HCT116 (cell line): ENCODE data around the gene TLR5. TPM values are rescaled to one million over a fixed set of nuclear protein-coding genes. Genes with fewer than 3 reads are reported as not detected.
A peak's percentile ranks its signal among the peaks of the same experiment; 100 is the strongest.

Experiments used
- ATAC-seq: fragments of 200-7000 bp; cut with Tn5 transposase; 2 replicates; pipeline ENCODE4 v1.9.1; 2020; ENCODE audit warnings: mild to moderate bottlenecking, moderate library complexity
- BruUV-seq: library from RNA; stranded (reverse); fragments of 400-500 nt; replicated peaks from 2 replicates; lab custom pipeline; 2021; lab: Mats Ljungman, UMichigan
- CTCF ChIA-PET: fragments of 300-600 bp; sonication (Branson Sonifier 250); formaldehyde crosslinking; loops from one replicate; lab custom pipeline; 2021; ENCODE audit warnings: antibody characterized with exemption; lab: Charles Lee
- POLR2A ChIA-PET: fragments of 300-600, 350-600 bp; sonication (Branson Sonifier 250); formaldehyde crosslinking; loops from one replicate; lab custom pipeline; 2021; ENCODE audit warnings: antibody characterized with exemption; lab: Charles Lee
- RAD21 ChIA-PET, 2 experiments: fragments of 300-600 bp; sonication (Branson Sonifier 250); formaldehyde crosslinking; loops; one replicate each; lab custom pipeline; 2023; ENCODE audit warnings: low total read pairs in 2 of 2; ENCODE audit not compliant: uncharacterized antibody in 2 of 2, unreplicated experiment in 2 of 2, low non-redundant PET in 1 of 2; lab: Charles Lee
- DNase-seq: peaks from one replicate; pipeline ENCODE4 v3.0.0-alpha.2; 2010; ENCODE audit warnings: low read depth, low spot score
- H2AFZ ChIP-seq: fragments of 200-600 bp; shearing (Covaris generic), sonication (generic); 2 replicates; pipeline ENCODE4 v1.6.1; 2017; ENCODE audit warnings: low read depth, mixed run types, mixed read lengths, antibody characterized with exemption, low read length; ENCODE audit not compliant: poor library complexity, severe bottlenecking
- H3K27ac ChIP-seq: 2 replicates; pipeline ENCODE4 v1.5.1; 2012; ENCODE audit warnings: low read depth, low read length
- H3K27me3 ChIP-seq: fragments of 200-600 bp; sonication (generic); 2 replicates; pipeline ENCODE4 v1.6.1; 2016; ENCODE audit warnings: mixed run types, low read length, mixed read lengths; ENCODE audit not compliant: insufficient read depth
- H3K36me3 ChIP-seq, 2 experiments: fragments of 200-500 bp in 1 of 2; fragments of 200-600 bp in 1 of 2; sonication (Bioruptor generic) in 1 of 2; sonication (generic) in 1 of 2; 2 replicates each; pipeline versions ENCODE4 v1.5.1 to v1.6.1; 2014 to 2016; ENCODE audit warnings: low read length in 2 of 2, inconsistent platforms in 1 of 2, mixed read lengths in 1 of 2, mixed run types in 1 of 2; ENCODE audit not compliant: insufficient read depth in 2 of 2, control insufficient read depth in 1 of 2
- H3K4me1 ChIP-seq, 2 experiments: fragments of 200-600 bp in 1 of 2; sonication (generic) in 1 of 2; 2 replicates each; pipeline versions ENCODE4 v1.5.1 to v1.6.1; 2012 to 2017; ENCODE audit warnings: low read length in 2 of 2, inconsistent platforms in 1 of 2, mild to moderate bottlenecking in 1 of 2, mixed read lengths in 1 of 2, mixed run types in 1 of 2, moderate library complexity in 1 of 2; ENCODE audit not compliant: insufficient read depth in 2 of 2, control insufficient read depth in 1 of 2
- H3K4me2 ChIP-seq: fragments of 200-600 bp; sonication (generic); 2 replicates; pipeline ENCODE4 v1.6.1; 2017; ENCODE audit warnings: mixed run types, low read length, mixed read lengths
- H3K4me3 ChIP-seq, 2 experiments: fragments of 200-600 bp in 1 of 2; sonication (generic) in 1 of 2; replicated peaks in 1 of 2; 2 replicates each; pipeline ENCODE4 v1.5.1; 2011 to 2016; ENCODE audit warnings: low read length in 2 of 2, control low read depth in 1 of 2, low read depth in 1 of 2, mild to moderate bottlenecking in 1 of 2, mixed read lengths in 1 of 2, mixed run types in 1 of 2
- H3K79me2 ChIP-seq: fragments of 200-600 bp; sonication (generic); 2 replicates; pipeline ENCODE4 v1.6.1; 2017; ENCODE audit warnings: mild to moderate bottlenecking, mixed run types, low read length, moderate library complexity, mixed read lengths; ENCODE audit not compliant: insufficient read depth
- H3K9ac ChIP-seq: fragments of 200-600 bp; sonication (generic); 2 replicates; pipeline ENCODE4 v1.6.1; 2016; ENCODE audit warnings: low read length, mixed read lengths
- H3K9me2 ChIP-seq: fragments of 200-600 bp; sonication (generic), shearing (Covaris generic); 2 replicates; pipeline ENCODE4 v1.6.1; 2017; ENCODE audit warnings: mixed run types, mild to moderate bottlenecking, moderate library complexity; ENCODE audit not compliant: insufficient read depth
- H3K9me3 ChIP-seq, 2 experiments: fragments of 200-500 bp in 1 of 2; fragments of 200-600 bp in 1 of 2; sonication (Bioruptor generic) in 1 of 2; sonication (generic) in 1 of 2; 2 replicates each; pipeline ENCODE4 v1.6.1; 2014 to 2017; ENCODE audit warnings: low read length in 2 of 2, mixed read lengths in 2 of 2, inconsistent platforms in 1 of 2, low read depth in 1 of 2, mild to moderate bottlenecking in 1 of 2, mixed run types in 1 of 2, moderate library complexity in 1 of 2; ENCODE audit not compliant: control insufficient read depth in 1 of 2, insufficient read depth in 1 of 2
- H4K20me1 ChIP-seq: fragments of 200-600 bp; sonication (generic), shearing (Covaris generic); 2 replicates; pipeline ENCODE4 v1.6.1; 2017; ENCODE audit warnings: mixed run types, mild to moderate bottlenecking, moderate library complexity; ENCODE audit not compliant: insufficient read depth
- CBX3 ChIP-seq: IDR thresholded peaks from 2 replicates; pipeline ENCODE4 v1.6.1; 2012; ENCODE audit warnings: low read depth
- CEBPB ChIP-seq: IDR thresholded peaks from 2 replicates; pipeline ENCODE4 v1.6.1; 2012; ENCODE audit warnings: low read depth
- EGR1 ChIP-seq: IDR thresholded peaks from 2 replicates; pipeline ENCODE4 v1.6.1; 2012; ENCODE audit warnings: low read depth
- ELF1 ChIP-seq: IDR thresholded peaks from 2 replicates; pipeline ENCODE4 v1.6.1; 2012; ENCODE audit warnings: low read depth, borderline replicate concordance
- EZH2 ChIP-seq: fragments of 200-600 bp; sonication (generic); IDR thresholded peaks from 2 replicates; pipeline ENCODE4 v1.6.1; 2017; ENCODE audit warnings: antibody characterized with exemption, mixed run types
- FOSL1 ChIP-seq: IDR thresholded peaks from 2 replicates; pipeline ENCODE4 v1.6.1; 2012; ENCODE audit warnings: low read depth
- JUND ChIP-seq: IDR thresholded peaks from 2 replicates; pipeline ENCODE4 v1.6.1; 2012
- POLR2A ChIP-seq: IDR thresholded peaks from 2 replicates; pipeline ENCODE4 v1.7.0; 2011; ENCODE audit warnings: borderline replicate concordance; ENCODE audit not compliant: insufficient read depth, insufficient read length; ENCODE audit errors: extremely low read depth
- POLR2AphosphoS5 ChIP-seq: IDR thresholded peaks from 2 replicates; pipeline ENCODE4 v1.6.1; 2011; ENCODE audit warnings: mild to moderate bottlenecking, low read depth, low read length, moderate library complexity
- SIN3A ChIP-seq: IDR thresholded peaks from 2 replicates; pipeline ENCODE4 v1.6.1; 2012; ENCODE audit warnings: low read depth
- SP1 ChIP-seq: IDR thresholded peaks from 2 replicates; pipeline ENCODE4 v1.6.1; 2012; ENCODE audit warnings: low read depth
- SRF ChIP-seq: IDR thresholded peaks from 2 replicates; pipeline ENCODE4 v1.6.1; 2012; ENCODE audit warnings: low read depth
- YY1 ChIP-seq: IDR thresholded peaks from 2 replicates; pipeline ENCODE4 v1.6.1; 2011; ENCODE audit warnings: low read length, low read depth, moderate library complexity, mild to moderate bottlenecking; ENCODE audit not compliant: insufficient replicate concordance; ENCODE audit errors: extremely low read depth
- ZFX ChIP-seq: fragments of 450-650 bp; IDR thresholded peaks from 2 replicates; pipeline ENCODE4 v1.6.1; 2017
- intact Hi-C: fragments of 100-400 bp; cut with micrococcal nuclease; formaldehyde crosslinking; loops from 2 replicates; pipeline ENCODE4 v1.10.0; 2022
- total RNA-seq: library from RNA; stranded (reverse); gene quantifications from one replicate; pipeline ENCODE4 v1.2.1, GENCODE V29; 2021; ENCODE audit not compliant: unreplicated experiment
- TF ChIP-seq, protein P1 (sequence below), 3 experiments: fragments of 200-600 bp in 1 of 3; sonication (generic) in 1 of 3; IDR thresholded peaks in 2 of 3; conservative IDR thresholded peaks in 1 of 3; 2 replicates each; pipeline ENCODE4 v1.5.1; 2012 to 2017; ENCODE audit warnings: low read depth in 2 of 3, low read length in 2 of 3, antibody characterized with exemption in 1 of 3, borderline replicate concordance in 1 of 3, control low read depth in 1 of 3, mild to moderate bottlenecking in 1 of 3, mixed read lengths in 1 of 3, mixed run types in 1 of 3, moderate library complexity in 1 of 3; ENCODE audit not compliant: insufficient read depth in 1 of 3
- TF ChIP-seq, protein P2 (sequence below): IDR thresholded peaks from 2 replicates; pipeline ENCODE4 v1.6.1; 2012; ENCODE audit warnings: low read depth
- TF ChIP-seq, protein P3 (sequence below): IDR thresholded peaks from 2 replicates; pipeline ENCODE4 v1.6.1; 2012
- TF ChIP-seq, protein P4 (sequence below): IDR thresholded peaks from 2 replicates; pipeline ENCODE4 v1.6.1; 2012
- TF ChIP-seq, protein P5 (sequence below): IDR thresholded peaks from 2 replicates; pipeline ENCODE4 v1.6.1; 2011; ENCODE audit warnings: mild to moderate bottlenecking, low read length, moderate library complexity; ENCODE audit not compliant: insufficient replicate concordance; ENCODE audit errors: extremely low read depth

Gene TLR5
- total RNA-seq, 1 experiment from 2014 or later: 1.2 TPM

DNA sequence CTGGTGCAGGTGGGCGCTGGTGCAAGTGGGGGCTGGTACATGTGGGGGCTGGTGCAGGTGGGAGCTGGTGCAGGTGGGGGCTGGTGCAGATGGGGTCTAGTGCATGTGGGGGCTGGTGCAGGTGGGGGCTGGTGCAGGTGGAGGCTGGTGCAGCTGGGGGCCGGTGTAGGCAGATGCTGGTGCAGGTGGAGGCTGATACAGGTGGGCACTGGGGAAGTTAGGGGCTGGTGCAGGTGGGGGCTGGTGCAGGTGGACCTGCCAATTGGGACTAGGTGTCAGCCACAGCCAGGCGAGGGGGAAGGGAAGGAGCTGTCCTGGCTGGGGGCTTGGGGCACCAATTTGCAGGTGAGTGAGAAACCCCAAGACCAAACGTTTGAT lies 46.5 kb upstream of the TLR5 start:
- H3K27ac ChIP-seq: no peak overlapping the region
- DNase-seq: no peak
- ATAC-seq: no peak
- H3K9ac ChIP-seq: no peak overlapping the region
- H3K27me3 ChIP-seq: peaks cover 15% of the 10 kb centered on the region
- H3K79me2 ChIP-seq: no peaks in the 10 kb centered on the region
- no peaks in the 10 kb centered on the region for H3K36me3 ChIP-seq
- no peaks in the 10 kb centered on the region for H4K20me1 ChIP-seq
- TF ChIP-seq YY1 (no peak), CBX3 (no peak), FOSL1 (no peak), ELF1 (no peak), SIN3A (no peak), EGR1 (no peak), JUND (no peak), EZH2 (no peak), SRF (no peak), CEBPB (no peak), POLR2AphosphoS5 (no peak), POLR2A (no peak), ZFX (no peak), SP1 (no peak)
- TF ChIP-seq, protein P1, sequence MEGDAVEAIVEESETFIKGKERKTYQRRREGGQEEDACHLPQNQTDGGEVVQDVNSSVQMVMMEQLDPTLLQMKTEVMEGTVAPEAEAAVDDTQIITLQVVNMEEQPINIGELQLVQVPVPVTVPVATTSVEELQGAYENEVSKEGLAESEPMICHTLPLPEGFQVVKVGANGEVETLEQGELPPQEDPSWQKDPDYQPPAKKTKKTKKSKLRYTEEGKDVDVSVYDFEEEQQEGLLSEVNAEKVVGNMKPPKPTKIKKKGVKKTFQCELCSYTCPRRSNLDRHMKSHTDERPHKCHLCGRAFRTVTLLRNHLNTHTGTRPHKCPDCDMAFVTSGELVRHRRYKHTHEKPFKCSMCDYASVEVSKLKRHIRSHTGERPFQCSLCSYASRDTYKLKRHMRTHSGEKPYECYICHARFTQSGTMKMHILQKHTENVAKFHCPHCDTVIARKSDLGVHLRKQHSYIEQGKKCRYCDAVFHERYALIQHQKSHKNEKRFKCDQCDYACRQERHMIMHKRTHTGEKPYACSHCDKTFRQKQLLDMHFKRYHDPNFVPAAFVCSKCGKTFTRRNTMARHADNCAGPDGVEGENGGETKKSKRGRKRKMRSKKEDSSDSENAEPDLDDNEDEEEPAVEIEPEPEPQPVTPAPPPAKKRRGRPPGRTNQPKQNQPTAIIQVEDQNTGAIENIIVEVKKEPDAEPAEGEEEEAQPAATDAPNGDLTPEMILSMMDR (IDR thresholded peaks at IDR 0.05 in 2 of 3, conservative IDR thresholded peaks at IDR 0.05 in 1 of 3; ENCODE audit: borderline replicate concordance in 1 of 3, insufficient read depth in 1 of 3, low read depth in 2 of 3, low read length in 2 of 3): no peak
- TF ChIP-seq, protein P2, sequence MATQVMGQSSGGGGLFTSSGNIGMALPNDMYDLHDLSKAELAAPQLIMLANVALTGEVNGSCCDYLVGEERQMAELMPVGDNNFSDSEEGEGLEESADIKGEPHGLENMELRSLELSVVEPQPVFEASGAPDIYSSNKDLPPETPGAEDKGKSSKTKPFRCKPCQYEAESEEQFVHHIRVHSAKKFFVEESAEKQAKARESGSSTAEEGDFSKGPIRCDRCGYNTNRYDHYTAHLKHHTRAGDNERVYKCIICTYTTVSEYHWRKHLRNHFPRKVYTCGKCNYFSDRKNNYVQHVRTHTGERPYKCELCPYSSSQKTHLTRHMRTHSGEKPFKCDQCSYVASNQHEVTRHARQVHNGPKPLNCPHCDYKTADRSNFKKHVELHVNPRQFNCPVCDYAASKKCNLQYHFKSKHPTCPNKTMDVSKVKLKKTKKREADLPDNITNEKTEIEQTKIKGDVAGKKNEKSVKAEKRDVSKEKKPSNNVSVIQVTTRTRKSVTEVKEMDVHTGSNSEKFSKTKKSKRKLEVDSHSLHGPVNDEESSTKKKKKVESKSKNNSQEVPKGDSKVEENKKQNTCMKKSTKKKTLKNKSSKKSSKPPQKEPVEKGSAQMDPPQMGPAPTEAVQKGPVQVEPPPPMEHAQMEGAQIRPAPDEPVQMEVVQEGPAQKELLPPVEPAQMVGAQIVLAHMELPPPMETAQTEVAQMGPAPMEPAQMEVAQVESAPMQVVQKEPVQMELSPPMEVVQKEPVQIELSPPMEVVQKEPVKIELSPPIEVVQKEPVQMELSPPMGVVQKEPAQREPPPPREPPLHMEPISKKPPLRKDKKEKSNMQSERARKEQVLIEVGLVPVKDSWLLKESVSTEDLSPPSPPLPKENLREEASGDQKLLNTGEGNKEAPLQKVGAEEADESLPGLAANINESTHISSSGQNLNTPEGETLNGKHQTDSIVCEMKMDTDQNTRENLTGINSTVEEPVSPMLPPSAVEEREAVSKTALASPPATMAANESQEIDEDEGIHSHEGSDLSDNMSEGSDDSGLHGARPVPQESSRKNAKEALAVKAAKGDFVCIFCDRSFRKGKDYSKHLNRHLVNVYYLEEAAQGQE: no peak
- TF ChIP-seq, protein P3, sequence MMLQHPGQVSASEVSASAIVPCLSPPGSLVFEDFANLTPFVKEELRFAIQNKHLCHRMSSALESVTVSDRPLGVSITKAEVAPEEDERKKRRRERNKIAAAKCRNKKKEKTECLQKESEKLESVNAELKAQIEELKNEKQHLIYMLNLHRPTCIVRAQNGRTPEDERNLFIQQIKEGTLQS: no peak
- TF ChIP-seq, protein P4, sequence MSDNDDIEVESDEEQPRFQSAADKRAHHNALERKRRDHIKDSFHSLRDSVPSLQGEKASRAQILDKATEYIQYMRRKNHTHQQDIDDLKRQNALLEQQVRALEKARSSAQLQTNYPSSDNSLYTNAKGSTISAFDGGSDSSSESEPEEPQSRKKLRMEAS: no peak
- TF ChIP-seq, protein P5, sequence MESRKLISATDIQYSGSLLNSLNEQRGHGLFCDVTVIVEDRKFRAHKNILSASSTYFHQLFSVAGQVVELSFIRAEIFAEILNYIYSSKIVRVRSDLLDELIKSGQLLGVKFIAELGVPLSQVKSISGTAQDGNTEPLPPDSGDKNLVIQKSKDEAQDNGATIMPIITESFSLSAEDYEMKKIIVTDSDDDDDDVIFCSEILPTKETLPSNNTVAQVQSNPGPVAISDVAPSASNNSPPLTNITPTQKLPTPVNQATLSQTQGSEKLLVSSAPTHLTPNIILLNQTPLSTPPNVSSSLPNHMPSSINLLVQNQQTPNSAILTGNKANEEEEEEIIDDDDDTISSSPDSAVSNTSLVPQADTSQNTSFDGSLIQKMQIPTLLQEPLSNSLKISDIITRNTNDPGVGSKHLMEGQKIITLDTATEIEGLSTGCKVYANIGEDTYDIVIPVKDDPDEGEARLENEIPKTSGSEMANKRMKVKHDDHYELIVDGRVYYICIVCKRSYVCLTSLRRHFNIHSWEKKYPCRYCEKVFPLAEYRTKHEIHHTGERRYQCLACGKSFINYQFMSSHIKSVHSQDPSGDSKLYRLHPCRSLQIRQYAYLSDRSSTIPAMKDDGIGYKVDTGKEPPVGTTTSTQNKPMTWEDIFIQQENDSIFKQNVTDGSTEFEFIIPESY: no peak
- ChIA-PET CTCF (no interaction called here), POLR2A (no interaction called here), RAD21 (no interaction called here)
- intact Hi-C loops: no loop called here
- no peaks in the 10 kb centered on the region for H3K9me3 ChIP-seq
- peaks cover 14 to 15% of the 10 kb centered on the region in 2 experiments for H3K4me1 ChIP-seq
- H3K4me3 ChIP-seq: no peak overlapping the region
- peak overlapping the region; percentile 52 for H3K4me2 ChIP-seq
- H3K9me2 ChIP-seq: no peaks in the 10 kb centered on the region
- no TSS peak for BruUV-seq
- no peak overlapping the region for H2AFZ ChIP-seq
